NCI-H2029 treated with DMSO at 0.1 percent for 48 hours (cell line): ENCODE results near the gene DSG3.
"Not testable (repeated sequence)": the region's sequence is repeated elsewhere in the genome, so short reads cannot be mapped to it uniquely, and the experiment has no call there.

ENCODE experiments used
- DNase-seq: peaks from one replicate; lab custom pipeline; 2025; lab: John Stamatoyannopoulos, UW

DSG3 gene

GRCh38 chr18:31493171-31493570, 45.6 kb downstream of the DSG3 start:
- no peak for DNase-seq

DNA sequence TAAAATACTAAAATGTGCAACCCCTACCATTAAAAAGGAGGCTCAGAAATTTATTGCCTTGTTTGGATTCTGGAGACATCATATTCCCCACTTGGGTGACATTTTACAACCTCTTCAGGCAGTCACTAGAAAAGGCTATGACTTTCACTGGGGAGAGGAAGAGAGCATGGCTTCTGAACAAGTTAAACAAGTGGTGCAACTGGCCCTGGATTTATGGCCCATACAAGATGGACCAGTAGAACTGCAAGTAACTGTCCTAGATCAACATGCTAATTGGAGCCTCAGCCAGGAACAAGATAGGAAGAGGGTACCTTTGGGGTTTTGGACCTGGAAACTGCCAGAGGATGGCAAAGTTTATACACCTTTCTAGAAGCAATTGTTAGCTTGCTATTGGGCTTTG, 46.4 kb downstream of the DSG3 start:
- no peak for DNase-seq

DNA sequence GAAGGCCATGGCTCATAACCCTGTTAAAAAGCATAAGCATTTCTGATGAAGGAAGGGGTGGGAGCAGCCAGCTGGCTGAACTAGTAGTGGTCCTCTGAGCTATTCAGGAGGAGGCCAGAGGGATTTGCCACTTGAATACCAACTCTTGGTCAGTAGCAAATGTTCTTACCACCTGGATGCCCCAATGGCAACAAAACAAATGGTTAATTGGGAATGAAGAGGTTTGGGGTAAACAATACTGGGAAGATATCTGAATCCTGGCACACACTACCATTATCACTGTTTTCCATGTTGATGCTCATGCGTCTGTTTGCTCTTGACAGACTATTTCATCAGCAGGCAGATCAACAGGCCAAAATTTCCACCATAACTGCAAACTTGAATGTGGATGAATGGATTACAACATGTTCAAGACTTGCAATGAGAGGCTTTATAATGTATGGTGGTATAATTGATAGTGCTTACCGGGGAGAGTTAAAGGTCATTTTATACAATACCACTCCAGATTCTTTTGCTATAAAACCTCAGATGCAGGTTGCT, 47.2 kb downstream of the DSG3 start:
- not testable (repeated sequence) for DNase-seq

DNA sequence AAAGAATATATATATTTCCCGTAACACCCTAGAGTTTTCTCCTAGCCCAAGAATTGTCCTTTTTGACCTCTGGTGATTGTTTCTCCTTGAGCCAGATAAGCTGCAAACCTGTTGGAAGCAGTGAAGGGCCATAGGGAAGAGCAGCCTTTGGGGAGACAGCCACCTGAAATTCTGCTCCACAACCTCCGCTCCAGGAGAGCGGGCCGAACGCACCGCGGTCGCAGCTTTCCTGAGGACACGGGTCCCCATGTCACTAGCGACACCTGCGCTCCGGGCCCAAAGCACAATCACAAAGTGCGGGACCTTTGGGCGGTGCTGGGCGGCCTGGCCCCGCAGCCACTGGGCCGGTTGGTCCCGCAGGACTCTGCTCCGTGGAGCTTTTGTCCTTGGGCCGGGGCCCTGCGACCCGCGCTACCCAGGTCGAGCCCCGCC, 49.9 kb downstream of the DSG3 start:
- no peak for DNase-seq

DNA sequence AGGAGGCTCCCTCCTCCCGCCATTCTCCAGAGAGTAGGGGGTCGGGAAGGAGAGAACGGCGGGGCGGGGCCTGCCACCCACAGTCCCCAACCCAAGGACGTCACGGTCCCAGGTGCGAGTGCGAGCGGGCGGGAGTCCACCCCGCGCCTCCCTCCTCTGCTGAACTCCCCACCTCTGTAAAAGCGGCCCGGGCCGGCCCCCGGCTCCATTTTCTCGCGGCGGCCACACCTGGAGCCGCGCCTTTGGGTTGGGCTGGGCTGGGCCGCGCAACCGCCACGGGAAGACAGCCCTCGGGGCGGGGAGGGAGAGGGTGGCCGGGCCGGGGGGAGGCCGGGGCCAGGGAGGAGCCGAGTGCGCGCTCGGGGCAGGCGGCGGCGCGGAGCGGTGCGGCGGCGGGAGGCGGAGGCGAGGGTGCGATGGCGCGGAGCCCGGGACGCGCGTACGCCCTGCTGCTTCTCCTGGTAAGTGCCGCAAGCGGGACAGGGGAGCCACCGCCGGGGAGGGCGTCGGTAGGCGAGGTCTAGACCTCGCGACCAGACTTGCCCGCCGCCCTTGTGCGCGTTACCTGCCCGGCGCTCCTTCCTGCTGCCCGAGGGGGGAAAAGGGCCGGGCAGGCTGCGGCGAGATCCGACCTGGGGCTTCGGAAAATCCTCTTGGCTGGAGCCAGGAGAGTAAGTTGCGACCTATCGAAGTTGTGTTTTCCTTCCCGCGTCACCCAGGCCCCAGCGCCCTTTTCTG, 50.5 kb downstream of the DSG3 start, which contains the start of gene DSG2:
Gene DSG2, plus strand, starts transcription at position 342 of the 738 bp plus-strand sequence. Its CDS starts 75 bp downstream, at position 417.
- DNase-seq, result no peak

- DNase-seq, result no peak
These were observed 51.3 kb downstream of the DSG3 start for GRCh38 chr18:31498574-31499524.

DNA sequence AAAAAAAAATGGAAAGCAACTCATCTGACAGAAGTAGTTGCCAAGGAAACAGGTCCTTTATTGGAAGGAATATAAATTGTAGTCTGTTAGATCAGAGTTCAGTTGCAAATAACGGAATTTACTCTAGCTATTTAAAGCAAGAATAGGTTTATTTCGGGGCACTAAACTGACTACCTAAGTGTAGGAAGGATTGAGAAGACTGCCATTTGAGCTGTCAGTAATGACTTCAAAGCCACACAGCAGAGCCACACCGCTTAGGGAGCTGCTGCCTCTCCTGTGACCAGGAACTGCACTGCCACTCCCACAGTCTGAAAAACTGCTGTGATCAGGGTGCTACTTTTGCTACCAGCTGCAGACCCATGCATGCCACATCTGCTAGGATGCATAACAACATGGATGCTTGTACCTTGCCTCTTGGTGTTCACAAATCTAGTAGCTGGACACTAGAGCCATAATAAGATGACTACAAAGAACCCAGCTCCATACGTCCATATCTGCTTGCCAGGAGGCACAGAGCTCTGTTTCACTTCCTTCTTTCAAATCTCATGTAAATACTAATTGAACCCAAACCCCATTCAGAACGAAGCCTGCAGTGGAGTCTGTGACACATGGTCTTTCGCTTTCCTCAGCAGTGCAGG, 52.6 kb downstream of the DSG3 start:
- DNase-seq, result no peak

DNA sequence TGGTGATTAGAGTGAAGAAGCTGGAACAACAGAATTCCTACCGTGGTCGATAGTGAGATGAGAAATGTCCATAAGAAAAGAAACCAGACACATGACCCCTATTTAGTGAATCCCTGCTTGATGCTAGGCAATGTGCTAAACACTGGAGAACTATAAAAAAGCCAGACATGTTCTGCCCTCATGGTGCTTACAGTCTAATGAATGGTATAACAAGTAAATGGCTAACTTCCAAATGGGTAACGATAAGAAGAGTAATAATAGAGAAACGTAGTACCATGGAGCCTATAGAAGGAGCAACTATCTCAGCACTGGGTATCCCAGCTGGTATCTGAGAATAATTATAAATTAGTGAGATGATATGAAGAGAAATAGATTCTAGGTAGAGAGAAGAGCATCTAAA, 55.5 kb downstream of the DSG3 start:
- no peak for DNase-seq

DNA sequence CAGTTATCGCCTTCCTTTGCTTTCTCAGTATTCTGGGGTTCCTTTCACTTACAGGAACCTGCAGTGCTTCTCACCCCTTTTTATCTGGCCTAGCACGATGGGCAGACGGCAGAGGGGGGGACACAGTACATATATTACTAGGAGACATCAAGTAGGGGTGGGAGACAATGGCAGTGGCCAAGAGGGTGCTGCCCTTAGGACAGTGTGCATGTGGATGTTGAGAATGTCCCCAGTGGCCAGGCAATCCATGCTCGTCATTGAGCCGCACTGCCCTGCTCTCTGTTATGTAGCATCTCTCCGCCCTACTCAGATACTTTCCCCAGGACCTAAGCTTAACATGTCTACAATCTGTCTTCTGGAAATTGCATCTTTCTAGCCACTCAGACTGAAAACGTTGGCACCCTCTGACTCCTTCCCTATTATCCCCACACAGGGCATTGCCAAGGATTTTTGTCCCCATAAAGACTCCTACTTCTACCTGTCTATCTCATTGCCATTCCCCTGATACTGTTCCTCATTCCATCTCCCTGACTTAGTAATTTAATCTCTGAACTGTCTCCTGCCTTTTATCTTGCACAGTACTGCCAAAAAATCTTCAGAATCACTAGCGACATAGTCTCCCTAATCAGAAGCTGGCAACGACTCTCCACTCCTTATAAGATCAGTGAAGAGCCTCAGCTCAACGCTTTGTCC, 57.1 kb downstream of the DSG3 start:
- DNase-seq, result no peak

DNA sequence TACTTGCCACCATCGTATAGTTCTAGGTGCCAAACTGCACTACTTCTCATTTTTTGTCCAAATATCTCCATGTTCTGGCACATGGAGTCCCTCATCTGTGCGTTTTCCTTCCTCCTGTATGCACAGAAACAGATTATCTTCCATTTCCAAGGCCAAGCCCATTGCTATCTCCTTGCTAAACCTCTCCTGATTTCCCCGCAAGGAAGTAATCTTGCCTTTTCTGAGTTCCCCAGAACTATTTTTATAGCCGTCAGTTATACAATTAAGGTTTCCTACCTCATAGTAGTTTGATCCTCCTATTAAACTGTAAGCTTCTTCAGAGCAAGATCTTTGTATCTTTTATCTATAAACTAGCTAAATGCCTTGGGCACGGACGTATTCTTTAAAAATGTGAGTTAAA, 57.6 kb downstream of the DSG3 start:
- DNase-seq, result no peak

GRCh38 chr18:31506024-31506742, 58.6 kb downstream of the DSG3 start:
- no peak for DNase-seq

DNA sequence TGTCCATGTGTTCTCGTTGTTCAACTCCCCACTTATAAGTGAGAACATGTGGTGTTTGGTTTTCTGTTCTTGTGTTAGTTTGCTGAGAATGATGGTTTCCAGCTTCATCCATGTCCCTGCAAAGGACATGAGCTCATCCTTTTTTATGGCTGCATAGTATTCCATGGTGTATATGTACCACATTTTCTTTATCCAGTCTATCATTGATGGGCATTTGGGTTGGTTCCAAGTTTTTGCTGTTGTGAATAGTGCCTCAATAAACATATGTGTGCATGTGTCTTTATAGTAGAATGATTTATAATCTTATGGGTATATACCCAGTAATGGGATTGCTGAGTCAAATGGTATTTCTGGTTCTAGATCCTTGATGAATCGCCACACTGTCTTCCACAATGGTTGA, 59.6 kb downstream of the DSG3 start:
- DNase-seq, result not testable (repeated sequence)

DNA sequence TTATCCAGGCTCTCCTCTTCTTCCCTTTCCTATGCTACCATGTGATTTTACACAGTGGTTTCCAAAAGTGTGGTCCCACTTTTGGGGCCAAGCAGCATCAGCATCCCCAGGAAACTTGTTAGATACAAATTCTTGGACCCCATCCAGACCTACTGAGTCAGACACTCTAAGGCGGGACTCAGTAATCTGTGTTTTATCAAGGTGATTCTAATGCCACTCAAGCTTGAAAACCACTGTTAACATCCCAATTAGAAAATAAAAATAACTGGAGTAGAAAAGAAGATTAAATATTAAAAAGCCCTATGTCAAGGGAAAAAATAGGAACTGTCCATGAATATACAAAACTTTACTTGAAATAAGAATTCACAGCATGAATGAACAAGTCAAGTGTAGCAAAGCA, 61.2 kb downstream of the DSG3 start:
- DNase-seq, result no peak

DNA sequence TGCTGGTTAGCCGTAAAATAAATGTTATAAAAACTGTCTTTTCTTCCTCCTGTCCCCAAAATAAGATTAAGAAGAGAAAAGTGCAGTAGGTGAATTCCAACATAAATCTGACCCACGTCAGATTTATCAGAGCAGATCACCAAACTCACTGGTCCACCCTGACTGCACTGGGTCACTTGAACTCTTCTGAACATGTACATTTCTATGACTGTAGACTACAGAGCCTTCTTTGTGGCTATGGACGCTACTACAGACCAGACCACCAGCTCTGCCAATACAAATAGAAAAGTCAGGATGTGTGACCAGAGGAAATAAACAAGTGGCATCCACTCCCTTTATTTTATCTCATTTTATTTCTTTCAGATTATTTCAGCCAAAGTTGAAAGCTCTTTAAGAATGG, 62.0 kb downstream of the DSG3 start:
- no peak for DNase-seq

DNA sequence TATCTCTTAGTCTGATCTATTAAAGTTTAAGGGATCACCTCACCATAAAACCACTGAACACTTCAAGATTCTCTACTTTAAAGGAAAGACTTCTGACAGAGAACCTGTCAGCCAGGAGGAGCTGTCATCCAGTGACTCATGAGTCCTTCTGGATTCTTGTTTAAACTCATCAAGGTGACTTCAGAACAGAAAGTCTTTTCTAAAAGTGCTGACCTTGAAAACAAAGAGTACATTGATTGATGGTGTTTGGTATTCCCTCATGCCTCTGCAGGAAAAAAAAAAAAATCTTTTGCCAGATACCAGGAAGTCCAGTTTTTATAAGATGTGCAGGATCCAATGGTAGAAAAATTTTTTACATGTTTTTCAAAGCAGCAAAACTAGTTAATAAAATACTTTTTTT, 62.8 kb downstream of the DSG3 start:
- no peak for DNase-seq

- DNase-seq, result no peak
These were observed 63.6 kb downstream of the DSG3 start for GRCh38 chr18:31511098-31511497.

- no peak for DNase-seq
These were observed 64.7 kb downstream of the DSG3 start for GRCh38 chr18:31512203-31512764.

DNA sequence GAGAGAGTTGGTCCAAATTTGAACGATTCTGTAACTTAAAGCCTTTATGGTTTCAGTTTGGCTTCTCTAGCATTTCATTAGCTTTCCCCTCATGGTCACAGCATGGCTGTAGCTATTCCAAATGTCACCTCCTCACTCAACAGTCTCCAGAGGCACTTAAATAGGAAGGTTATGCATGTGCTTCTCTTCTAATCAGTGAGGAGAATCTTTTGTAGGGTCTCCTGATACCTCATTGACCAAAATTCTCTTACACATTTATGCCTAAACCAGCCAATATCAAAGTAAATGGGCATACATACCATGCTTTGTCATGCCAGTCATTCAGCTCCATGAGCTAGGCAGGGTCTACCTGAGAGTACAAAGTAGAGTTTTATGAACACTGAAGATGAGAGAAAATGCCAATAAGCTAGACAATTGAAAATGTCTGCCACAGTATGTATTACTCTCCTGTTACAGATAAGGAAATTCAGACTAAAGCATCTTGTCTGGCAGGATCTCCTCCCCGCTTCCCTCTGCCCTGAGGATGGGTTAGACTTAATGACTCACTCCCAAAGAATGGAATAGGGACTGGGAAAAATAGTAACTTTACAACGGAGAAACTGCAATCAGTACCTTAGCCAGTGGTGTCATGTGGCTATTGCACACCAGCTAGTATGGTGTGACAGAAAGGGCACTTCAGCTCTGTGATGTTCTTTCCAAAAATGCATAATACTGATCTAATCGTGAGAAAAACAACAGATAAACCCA, 65.8 kb downstream of the DSG3 start:
- DNase-seq, result no peak

- no peak for DNase-seq
These were observed 68.9 kb downstream of the DSG3 start for GRCh38 chr18:31516437-31516836.

GRCh38 chr18:31526374-31526773, 78.8 kb downstream of the DSG3 start:
- DNase-seq, result no peak
